Kidney capillary endothelial cell (primary cell): ENCODE measurements around the gene RBM46.
"Not testable (repeated sequence)": the region's sequence is repeated elsewhere in the genome, so short reads cannot be mapped to it uniquely, and the experiment has no call there.

Experiments
- DNase-seq: peaks from one replicate; pipeline ENCODE4 v3.0.0-alpha.2; 2018; ENCODE audit warnings: low spot score

Gene RBM46

DNA sequence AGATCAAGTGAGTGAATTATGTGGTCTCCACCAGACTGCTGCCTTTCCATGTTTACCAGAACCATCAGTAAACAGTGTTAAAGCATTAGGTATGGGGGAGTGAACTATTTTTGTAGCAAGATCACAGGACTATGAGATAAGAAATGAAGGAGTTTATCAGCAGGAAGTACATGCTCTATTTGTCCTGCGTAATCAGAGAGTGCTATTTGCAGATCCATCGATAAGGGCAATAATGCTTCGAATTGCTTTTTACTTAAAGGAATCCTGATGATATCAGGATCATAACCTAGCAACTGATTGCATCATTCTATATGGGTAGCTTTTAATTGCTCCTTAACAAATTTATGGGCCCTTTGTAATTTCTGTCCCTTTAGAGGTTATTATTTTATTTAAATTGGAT is 57.1 kb downstream of the RBM46 start:
- no peak for DNase-seq

GRCh38 chr4:154838694-154839093 is 57.6 kb downstream of the RBM46 start:
- no peak for DNase-seq

GRCh38 chr4:154854362-154854761 is 73.3 kb downstream of the RBM46 start:
- no peak for DNase-seq

DNA sequence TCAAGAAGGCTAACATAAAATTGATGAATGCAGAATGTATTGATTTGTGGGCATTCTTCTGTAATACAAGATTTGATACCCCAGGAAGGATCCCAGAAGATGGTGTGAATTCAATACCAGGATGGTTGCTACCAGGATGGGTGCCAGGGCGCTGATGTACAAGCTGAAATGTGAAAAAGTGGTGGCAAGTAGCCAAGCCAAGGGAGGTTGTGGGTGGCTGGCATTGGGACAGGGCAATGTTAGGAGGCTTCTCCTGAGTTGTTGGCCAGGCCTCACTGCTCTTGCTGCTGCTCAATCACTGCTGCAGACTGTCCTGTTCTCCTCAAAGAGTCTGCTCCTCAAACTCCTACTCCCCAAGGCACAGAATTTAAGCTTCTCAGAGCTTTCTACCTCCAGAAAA is 77.1 kb downstream of the RBM46 start:
- DNase-seq, result no peak

DNA sequence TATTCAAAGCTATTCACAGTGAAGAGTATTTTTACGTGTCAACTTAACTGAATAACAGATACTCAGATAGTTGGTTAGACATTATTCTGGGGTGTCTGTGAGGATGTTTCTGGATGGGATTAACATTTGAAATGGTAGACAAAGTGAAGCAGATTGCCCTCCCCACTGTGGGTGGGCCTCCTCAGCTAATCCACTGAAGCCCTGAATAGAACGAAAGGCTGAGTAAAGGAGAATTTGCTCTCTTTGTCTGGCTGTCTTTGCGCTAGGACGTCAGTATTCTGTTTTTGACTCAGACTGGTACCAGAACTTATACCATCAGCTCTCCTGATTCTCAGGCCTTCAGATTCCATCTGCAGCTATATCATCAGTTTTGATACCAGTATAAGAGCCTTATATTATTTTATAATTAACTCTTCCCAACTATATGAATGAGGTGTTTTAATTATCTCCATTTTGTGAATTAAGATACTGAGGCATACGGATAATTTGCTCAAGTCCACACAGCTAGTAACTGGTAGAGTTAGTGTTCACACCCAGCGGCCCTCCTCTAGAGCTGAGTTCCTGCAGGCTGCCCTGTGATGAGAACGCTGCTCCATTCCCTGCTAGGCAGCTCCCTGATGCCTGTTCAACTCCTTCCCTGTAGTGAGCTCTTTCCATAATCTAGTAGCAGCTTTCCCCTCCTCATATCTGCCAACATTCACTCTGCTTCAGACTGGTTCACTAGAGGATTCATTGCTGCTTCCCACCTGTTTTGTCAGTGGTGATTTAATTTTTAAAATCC is 87.5 kb downstream of the RBM46 start:
- DNase-seq, result no peak

DNA sequence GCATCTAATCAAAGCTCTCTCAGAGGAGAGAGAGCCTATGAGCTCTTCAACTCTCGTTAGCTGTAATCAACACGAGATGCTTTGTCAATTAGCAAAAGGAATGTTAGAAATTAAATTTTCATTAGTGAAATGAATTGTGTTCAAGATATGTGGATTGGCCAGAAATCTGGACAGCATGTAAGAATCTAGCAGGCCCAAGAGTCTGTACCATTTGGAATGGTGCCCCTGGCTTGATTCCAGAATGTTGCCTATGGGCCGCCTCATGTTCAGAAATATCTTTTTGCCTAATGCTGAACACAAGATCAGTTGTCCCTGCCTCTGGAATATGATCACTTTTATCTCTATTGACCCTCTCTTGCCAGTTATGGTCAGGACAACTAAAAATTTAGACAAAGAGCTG is 88.2 kb downstream of the RBM46 start:
- no peak for DNase-seq

GRCh38 chr4:154872198-154872597 is 91.1 kb downstream of the RBM46 start:
- DNase-seq, result no peak

DNA sequence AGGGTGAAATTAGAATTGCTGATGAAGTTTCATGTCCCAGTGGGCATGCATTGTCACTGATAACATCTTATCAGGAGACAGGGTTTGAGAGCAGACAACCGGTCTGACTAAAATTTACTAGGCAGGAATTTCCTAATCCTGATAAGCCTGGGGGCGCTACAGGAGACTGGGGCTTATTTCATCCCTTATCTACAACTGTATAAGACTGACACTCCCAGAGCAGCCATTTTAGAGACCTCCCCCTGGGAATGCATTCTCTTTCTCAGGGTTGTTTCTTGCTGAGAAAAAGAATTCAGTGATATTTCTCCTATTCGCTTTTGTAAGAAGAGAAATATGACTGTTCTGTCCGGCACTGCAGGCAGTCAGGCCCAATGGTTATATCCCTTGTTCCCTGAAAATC is 93.0 kb downstream of the RBM46 start:
- not testable (repeated sequence) for DNase-seq

GRCh38 chr4:154877110-154877760 is 96.2 kb downstream of the RBM46 start:
- DNase-seq, result no peak
